Stimulated activated naive CD4-positive, alpha-beta T cell (primary cell): ENCODE results near the gene PSMD12.
"Not testable (repeated sequence)": the region's sequence is repeated elsewhere in the genome, so short reads cannot be mapped to it uniquely, and the experiment has no call there.

Source experiments
- DNase-seq, 6 experiments: peaks; one replicate each; lab custom pipeline; 2025; lab: John Stamatoyannopoulos, UW

The PSMD12 gene

DNA sequence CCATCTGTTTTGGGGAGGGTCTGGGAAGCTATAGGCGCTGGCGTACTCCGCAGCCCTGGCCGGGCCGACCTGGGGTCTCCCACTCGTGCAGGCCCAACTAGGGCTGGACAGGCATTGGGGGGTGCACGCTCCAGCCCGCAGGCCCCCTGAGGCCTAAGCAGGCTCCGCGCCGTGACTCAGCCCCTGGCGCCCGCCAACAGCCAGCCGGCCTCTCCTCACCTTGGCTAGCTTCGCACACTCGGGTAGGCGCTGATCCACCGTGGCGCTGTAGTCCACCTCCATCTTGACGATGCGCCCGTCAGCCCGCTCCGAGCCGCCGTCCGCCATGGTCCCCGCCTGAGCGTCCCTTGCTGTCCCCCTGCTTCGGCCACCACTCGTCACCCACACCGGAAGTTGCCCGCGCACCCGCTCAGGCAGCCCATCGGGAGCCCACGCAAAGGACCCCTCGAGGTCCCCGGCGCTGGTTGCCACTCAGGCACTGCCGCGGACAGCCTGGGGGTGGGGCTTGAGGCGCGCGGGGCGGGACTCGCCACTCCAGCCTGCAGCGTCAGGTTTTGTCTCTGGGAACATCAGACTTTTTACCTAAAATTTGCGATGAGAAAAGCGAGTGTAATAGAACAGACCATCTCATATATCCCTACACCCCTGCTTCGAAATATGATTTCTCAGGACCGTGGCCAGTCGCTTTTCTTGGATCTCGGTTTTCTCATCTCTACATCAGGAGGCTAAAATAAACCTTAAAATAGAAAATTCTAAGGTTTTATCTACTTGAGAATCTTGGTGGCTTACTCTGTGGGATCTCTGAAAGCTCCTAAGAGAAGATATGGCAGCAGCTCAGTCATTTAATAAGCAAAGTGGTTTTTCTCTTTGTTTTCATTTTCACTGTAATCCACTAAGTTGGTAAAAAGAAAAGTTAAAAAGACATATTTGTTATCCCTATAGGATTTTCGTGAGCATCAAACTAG lies at the start of gene PSMD12:
TSS of gene PSMD12 (minus strand) at position 385 of the 965 bp plus-strand sequence. CDS start at position 327, 58 bp downstream.
- DNase-seq, result peak; percentile 85 to 94 (median 92)

DNA sequence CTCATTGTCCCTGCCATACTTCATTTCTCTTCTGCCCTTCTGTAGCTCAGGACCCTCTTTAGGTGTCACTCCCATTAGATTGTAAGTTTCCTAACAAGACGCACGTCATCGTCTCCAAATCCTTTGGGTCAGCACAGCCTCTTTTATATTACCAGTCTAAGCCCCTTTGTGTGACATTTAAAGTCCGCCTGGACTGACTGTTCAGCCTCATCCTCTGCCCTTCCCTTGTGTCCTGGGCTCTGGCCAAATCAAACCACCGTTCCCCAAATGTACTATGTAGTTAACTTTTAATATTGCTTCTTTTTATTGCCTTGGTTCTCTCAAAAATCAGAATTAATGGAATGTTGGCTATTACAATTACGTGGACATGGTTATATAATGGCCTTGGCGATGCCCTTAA lies 48.9 kb upstream of the PSMD12 start:
- no peak for DNase-seq

DNA sequence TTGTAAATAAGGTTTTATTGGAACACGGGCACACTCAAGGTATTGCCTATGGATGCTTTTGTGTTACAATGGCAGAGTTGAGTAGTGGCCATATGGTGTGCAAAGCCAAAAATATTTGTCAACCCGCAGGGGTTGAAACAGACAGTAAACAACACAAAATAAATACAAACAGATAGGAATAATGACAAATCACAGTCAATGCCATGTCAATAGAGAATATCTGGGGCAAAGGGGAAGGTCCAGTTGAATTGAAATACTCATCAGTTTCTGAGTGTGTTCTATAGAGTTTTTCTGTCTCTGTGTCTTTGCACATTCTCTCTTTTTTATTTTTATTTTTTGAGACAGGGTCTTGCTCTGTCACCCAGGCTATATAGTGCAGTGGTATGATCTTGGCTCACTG lies 48.2 kb upstream of the PSMD12 start:
- DNase-seq, result no peak

DNA sequence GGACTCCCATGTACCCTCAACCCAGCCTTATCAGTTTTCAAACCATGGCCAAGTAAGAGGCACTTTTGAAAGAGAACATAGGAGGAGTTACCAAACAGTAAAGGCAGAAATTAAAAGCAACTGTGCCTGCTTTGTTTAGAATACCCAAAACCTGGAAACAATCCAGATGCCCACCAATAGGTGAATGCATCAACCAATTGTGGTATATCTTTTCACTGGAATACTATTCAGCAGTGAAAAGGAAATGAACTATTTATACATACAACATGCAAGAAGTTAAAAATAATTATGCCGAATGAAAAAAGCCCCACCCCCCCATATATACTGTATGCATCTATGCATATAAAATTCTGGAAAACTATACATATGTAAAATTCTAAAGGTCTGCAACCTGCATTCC lies 47.8 kb upstream of the PSMD12 start:
- no peak for DNase-seq

DNA sequence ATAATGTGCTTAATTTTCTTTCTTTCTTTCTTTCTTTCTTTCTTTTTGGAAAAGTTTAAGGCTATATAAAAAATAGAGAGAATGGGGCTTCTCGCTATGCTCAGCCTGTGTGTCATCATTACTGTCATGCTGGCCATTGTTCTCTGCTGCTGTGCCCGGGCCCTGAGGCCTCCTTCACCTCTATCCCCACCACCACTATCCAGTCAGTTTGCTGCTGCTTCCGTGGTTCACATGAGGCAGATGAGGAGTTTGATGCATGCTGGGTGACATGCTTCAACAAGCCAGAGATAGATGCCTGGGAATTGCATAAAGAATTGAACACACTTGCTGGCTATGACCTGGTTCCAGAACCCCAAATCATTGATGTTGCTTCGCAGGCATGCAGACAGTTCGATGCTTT lies 47.0 kb upstream of the PSMD12 start:
- DNase-seq, result no peak

DNA sequence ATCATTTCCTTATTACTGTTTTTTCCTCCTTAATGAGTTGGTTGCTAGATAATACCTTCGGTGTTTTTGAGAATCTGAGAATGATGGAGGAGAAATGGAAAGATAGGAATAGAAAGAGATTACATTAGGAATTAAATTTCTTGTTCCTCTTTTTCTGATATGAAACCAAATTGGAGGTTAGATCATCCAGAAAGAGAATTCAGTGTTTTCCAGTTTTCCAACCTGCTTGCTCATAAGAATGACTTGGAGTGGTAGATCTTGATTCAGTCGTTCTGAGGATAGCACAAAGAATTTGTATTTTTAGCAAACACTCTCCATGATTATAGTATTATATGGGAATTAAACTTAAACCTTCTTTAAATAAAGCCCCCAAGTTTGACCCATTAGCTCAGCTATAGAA lies 46.6 kb upstream of the PSMD12 start:
- no peak for DNase-seq

DNA sequence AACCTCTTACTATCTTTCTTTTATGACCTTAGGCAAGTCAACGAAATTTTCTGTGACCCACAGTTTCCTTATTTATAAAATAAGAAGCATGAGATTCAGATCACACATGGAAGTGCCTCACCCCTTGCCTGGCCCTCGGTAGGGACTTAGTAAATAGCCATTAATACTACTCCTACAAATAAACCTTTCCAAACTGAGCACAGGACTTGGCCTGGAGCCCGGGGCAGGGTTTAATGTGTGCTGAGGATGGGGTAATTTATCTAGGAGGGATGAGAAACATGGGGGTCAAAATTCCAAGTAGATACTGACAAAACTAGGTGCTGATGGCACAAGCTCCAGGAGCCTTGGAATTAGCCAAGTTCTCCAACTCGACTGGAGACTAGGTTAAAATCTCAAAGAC lies 45.7 kb upstream of the PSMD12 start:
- DNase-seq, result no peak

DNA sequence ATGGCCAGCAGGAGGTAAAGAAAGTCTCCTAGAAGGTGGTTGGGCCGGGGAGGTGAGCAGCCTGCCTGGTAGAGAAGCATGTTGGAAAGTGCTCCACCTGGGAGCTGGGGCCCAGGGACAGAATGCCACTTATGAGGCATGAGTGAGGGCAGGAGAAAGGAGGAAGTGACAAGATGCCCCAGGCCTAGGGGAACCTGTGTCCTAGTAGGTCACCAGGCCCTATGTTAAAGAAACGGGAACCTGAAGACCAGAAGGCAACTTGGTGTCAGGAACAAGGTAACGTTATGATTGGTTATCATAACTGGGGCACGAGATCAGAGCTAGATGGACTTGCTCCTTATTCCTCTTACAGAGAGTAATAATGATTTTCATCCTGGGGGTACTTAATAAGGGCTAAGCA lies 45.0 kb upstream of the PSMD12 start:
- DNase-seq, result no peak

DNA sequence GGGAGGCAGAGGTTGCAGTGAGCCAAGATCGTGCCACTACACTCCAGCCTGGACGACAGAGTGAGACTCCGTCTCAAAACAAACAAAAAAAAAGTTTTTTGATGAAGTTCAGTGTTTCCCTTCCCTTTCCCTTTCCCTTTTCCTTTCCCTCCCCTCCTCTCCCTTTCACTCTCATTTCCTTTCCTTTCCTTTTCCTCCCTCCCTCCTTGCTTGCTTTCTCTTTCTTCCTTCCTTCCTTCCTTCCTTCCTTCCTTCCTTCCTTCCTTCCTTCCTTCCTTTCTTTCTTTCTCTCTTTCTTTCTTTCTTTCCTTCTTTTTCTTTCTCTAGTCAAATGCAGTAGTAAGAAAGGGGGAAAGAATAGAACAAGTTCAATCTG lies 42.1 kb upstream of the PSMD12 start:
- DNase-seq, result not testable (repeated sequence)

DNA sequence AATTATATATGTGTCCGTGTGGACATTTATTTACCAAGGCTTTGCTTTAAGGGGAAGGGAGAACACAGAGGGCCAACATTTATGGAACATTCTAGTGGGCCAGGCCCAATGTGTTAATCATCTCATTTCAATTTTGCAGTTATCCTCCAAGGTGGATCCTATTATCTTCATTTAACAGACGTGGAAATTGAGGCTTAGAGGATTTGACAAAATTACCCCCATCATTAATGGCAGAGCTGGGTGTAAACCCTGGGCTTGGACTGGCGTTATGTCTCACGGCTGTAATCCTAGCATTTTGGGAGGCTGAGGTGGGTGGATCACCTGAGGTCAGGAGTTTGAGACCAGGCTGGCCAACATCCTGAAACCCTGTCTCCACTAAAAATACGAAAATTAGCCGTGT lies 37.1 kb upstream of the PSMD12 start:
- DNase-seq, result no peak

DNA sequence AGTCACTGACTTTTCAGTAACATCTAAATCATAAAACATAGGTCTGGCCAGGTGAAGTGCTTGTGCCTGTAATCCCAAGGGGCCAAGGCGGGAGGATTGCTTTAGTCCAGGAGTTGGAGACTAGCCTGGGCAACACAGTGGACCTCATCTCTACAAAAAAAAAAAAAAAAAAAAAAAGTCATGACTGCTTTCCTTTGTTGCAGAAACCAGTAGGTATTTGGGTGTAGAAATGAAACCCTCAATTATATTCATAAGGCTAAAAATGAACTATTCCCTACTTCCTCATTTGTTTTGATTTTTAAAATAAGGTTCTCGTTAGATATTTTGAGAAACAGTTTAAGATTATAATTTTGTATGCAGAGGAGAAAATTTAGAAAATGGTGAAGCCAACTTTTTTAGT lies 36.7 kb upstream of the PSMD12 start:
- no peak for DNase-seq

DNA sequence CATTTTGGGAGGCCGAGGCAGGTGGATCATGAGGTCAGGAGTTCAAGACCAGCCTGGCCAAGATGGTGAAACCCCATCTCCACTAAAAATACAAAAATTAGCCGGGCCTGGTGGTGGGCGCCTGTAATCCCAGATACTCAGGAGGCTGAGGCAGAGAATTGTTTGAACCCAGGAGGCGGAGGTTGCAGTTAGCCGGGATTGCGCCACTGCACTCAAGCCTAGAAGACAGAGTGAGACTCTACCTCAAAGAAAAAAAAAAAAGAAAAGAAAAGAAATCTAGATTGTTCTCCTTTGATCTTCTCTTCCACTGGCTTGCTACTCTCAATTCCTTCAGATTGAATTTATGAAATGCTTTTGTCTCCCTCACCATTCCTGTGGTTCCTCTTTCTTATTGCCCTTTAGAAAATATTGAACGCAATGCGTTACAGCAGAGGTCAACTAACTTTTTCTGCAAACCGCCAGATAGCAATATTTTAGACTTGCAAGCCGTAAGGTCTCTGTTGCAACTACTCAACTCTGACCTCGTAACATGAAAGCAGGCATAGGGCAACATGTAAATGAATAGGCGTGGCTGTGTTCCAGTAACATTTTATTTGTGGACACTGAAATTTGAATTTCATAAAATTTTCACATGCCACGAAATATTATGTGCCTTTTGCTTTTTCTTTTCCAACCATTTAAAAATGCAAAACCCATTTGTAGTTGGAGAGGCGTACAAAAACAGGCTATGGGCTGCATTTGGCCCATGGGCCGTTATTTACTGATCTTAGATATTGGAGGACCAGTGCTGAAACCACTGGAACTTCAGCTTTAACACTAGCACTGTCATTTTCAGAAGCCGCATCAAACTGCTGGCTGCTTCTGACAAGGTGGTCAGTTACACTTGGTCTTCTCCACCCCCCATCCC lies 35.5 kb upstream of the PSMD12 start:
- peak in 1 of 6 experiments; percentile 44 for DNase-seq

DNA sequence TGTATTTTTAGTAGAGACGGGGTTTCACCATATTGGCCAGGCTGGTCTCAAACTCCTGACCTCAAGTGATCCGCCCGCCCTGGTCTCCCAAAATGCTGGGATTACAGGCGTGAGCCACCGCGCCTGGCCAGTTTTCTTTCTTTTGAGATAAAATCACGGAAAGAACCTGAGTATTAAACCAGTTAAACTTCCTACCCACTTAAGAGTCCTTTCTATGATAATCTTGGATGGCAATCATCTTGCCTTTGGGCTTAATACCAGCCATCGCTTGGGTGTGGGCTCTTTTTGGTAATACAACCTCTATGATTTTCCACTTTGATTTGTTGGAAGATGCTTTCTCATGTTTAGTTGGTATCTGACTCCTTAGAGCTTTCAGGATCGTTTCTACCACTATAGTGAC lies 34.7 kb upstream of the PSMD12 start:
- peak in 1 of 6 experiments; percentile 44 for DNase-seq

DNA sequence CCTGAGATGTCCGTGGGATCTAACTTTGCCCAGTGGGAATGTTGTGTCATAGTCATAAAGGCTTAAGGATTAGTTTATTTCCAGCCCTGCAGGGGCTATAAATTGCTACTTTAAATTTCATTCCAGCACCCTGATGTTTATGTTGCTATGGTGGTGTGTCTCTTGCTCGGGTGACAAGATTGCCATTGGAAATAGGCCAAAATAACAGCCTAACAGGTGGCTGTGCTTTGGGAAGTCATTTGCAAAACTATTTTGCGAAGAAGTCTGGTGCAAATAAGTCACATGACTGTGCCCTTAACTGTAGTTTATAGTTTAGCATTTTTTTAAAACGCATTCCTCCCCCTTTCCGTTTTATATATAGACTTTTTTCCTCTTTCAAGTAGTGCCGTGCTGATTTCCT lies 33.8 kb upstream of the PSMD12 start:
- peak in 4 of 6 experiments; percentile 27 to 68 (median 64) for DNase-seq

DNA sequence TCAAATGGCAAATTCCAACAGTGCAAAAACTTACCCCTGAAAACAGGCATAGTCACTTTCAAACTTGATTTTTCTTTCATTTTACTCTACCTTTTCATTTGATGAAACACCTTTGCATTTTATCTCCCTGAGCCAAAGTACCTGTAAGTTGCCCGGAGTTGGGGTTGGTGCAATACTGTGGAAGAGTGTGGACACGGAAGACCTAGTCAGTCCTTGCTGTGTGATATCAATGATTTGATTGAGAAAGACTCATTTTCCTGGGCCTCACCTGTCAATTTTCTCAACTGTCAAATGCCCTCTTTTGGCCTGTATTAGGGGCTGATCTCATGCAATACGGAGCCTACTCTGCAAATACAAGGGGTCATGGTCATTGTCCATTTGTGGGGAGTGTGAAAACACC lies 33.3 kb upstream of the PSMD12 start:
- no peak for DNase-seq

DNA sequence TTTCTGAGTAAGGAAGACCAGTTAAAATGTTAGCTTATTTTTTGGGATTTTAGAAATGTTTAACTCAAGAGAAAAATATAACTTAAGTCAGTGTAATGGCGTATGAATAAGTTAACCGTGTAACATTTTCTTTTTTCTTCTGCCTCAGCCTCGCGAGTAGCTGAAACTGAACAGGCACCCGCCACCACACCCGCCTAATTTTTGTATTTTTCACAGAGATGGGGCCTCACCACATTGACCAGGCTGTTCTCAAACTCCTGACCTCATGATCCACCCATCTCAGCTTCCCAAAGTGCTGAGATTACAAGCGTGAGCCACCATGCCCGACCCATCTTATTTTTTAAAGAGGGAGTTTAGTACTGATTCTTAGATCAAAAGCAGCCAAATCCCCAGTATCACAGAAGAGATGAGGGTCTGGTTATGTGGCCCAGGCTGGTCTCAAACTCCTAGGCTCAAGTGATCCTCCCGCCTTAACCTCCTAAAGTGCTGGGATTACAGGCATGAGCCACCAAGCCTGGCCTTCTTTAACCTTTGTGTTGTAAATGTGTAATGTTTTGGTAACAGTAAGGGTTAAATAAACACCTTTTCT lies 27.5 kb upstream of the PSMD12 start:
- no peak for DNase-seq

DNA sequence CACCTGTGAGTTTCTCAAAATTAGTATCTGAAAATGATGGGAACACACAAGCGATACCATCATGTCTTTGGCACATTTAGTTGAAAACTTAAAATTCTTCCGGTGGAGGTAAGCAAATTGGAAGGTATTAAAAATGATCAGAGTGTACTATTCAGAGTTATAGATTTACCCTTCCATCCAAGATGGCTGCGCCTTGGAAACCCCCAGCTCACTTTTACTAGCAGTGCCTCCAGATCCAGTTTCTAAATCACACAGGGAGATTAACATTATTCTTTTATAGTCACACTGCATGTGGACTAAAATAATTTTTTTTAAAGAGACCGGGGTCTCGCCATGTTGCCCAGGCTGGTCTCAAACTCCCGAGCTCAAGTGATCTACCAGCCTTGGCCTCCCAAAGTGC lies 25.7 kb upstream of the PSMD12 start:
- DNase-seq, result no peak

DNA sequence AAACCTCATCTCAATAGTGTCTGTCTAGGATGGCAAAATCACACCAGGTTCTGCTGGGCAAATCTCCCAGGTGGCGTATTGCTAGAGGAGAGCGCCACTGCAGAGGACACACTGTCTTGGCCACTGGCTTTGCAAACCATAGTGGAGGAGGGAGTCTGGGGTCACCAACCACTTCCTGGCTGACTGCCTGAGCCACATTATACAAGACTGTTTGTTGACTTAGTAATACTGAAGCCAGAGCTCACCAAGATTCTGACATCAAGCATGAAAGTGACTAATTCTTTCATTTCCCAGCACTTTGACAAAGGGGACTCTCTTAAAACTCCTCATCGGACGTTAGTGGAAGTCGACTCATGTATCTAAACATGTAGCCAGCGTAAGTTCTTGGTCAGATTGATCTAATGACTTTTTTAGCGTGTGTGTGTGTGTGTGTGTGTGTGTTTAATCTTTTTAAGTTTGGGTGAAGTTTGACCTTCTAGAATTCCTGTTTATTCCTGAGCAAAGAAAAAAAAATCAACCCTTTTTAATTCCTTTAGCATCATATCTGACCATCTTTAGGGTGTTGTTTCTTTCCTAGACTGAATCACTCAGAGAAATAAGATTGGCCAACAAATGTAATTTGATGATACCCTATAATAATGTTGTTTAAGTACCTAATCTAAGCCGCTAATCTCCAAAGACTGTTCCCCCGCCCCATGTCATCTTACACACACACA lies 24.4 kb upstream of the PSMD12 start:
- DNase-seq, result peak; percentile 19 to 62 (median 34)

DNA sequence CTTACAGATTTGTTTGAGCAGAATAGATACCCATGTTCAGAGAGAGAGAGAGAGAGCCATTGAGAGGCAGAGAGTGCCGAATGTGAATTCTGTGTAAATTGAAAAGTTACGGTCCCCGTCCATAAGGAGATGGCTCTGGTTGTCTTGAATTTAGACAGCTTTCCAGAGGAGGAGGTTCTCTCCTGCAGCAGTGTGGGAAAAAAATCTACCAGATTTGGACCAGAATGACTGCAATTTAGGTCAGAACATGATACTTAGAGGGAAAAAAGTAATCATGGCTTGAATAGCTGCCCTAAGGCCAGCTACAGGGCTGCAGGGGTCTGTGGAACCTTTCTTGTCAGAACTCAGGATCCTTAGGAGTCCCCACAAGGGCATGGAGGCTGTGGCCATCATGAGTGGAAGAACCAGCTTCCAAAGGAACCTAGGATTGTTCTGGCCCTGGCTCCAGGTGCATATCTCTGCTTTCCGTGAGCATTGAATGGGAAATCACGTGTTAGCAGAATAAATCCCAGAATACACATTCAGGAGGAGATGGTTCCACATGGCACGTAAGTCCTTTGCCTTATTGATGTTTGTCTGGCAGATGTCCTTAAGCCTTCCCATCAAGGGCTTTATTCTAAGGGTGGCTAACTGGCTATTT lies 23.7 kb upstream of the PSMD12 start:
- DNase-seq, result no peak

DNA sequence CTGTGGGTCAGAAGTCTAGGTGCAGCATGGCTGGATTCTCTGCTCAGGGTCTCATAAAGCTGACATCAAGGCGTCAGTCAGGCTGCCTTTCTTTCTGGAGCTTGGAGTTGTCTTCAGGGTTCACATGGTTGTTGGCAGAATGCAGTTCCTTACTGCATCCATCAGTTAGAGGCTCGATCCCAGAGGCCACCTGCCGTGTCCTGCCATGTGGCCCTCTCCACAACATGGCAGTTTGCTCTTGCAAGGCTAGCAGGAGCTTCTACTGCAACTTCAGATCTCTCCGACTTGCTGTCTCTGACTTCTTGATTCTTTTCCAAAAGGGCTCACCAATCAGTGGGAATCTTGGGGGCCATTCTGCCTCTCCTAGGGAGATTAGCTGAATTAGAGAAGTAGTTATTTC lies 22.6 kb upstream of the PSMD12 start:
- no peak for DNase-seq

DNA sequence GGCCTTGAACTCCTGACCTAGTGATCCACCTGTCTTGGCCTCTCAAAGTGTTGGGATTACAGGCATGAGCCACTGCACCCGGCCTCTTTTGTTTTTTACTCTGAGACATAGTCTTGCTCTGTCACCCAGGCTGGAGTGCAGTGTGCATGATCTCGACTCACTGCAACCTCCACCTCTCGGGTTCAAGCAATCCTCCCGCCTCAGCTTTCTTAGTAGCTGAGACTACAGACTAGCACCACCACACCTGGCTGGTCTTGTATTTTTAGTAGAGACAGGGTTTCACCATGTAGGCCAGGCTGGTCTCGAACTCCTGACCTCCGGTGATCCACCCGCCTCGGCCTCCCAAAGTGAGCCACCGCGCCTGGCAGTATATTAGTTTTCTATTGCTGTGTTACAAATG lies 22.2 kb upstream of the PSMD12 start:
- DNase-seq, result not testable (repeated sequence)
